SK-N-SH treated with all-trans-retinoic acid at 6 μM for 48 hours (cell line): ENCODE results near the gene MMP11.

ENCODE experiments used
- ARNTL ChIP-seq: fragments of 450-650 bp; formaldehyde crosslinking; IDR thresholded peaks from 2 replicates; pipeline ENCODE4 v1.5.0; 2020; ENCODE audit warnings: low read depth, mild to moderate bottlenecking, moderate library complexity, borderline replicate concordance
- CREB5 ChIP-seq: fragments of 250-450 bp; sonication (Bioruptor Pico); IDR thresholded peaks from 2 replicates; pipeline ENCODE4 v1.5.1; 2020; ENCODE audit warnings: low read depth, mild to moderate bottlenecking, moderate library complexity
- POU6F1 ChIP-seq: fragments of 250-450 bp; sonication (Bioruptor Pico); IDR thresholded peaks from 2 replicates; pipeline ENCODE4 v1.8.0; 2021; ENCODE audit warnings: low read depth, mild to moderate bottlenecking, moderate library complexity, borderline replicate concordance
- PPARA ChIP-seq: fragments of 250-450 bp; sonication (Bioruptor Pico); IDR thresholded peaks from 2 replicates; pipeline ENCODE4 v1.5.0; 2020; ENCODE audit warnings: mild to moderate bottlenecking, borderline replicate concordance
- RARB ChIP-seq: fragments of 250-450 bp; sonication (Bioruptor Pico); IDR thresholded peaks from 2 replicates; pipeline ENCODE4 v1.8.0; 2021; ENCODE audit warnings: mild to moderate bottlenecking, moderate library complexity
- SNAI2 ChIP-seq: fragments of 250-450 bp; sonication (Bioruptor Pico); IDR thresholded peaks from 2 replicates; pipeline ENCODE4 v1.5.0; 2020; ENCODE audit warnings: mild to moderate bottlenecking, moderate library complexity
- TOX ChIP-seq: fragments of 250-450 bp; sonication (Bioruptor Pico); IDR thresholded peaks from 2 replicates; pipeline ENCODE4 v1.8.0; 2021; ENCODE audit warnings: mild to moderate bottlenecking, moderate library complexity, borderline replicate concordance
- ZC3H10 ChIP-seq: fragments of 250-450 bp; sonication (Bioruptor Pico); IDR thresholded peaks from 2 replicates; pipeline ENCODE4 v1.5.1; 2021; ENCODE audit warnings: mild to moderate bottlenecking, moderate library complexity
- ZFP3 ChIP-seq: fragments of 250-450 bp; sonication (Bioruptor Pico); IDR thresholded peaks from 2 replicates; pipeline ENCODE4 v1.5.0; 2020; ENCODE audit warnings: mild to moderate bottlenecking, moderate library complexity
- ZNF8 ChIP-seq: fragments of 450-650 bp; formaldehyde crosslinking; IDR thresholded peaks from 2 replicates; pipeline ENCODE4 v1.5.0; 2020; ENCODE audit warnings: mild to moderate bottlenecking, moderate library complexity

- TF ChIP-seq ARNTL (CRISPR knock-in tag) (no peak), SNAI2 (CRISPR knock-in tag) (no peak), CREB5 (CRISPR knock-in tag) (no peak), ZC3H10 (CRISPR knock-in tag) (no peak), TOX (no peak), PPARA (CRISPR knock-in tag) (no peak), POU6F1 (CRISPR knock-in tag) (no peak), ZFP3 (CRISPR knock-in tag) (no peak), RARB (CRISPR knock-in tag) (no peak), ZNF8 (CRISPR knock-in tag) (no peak)
Observed at GRCh38 chr22:23781511-23782183, 9.0 kb downstream of the MMP11 start.
